Adrenal gland (tissue), 5 donors: Measurements from ENCODE around the gene TNS4.

Experiments
- POLR2A ChIP-seq, 2 donors: fragments of 450-650 bp; IDR thresholded peaks; one replicate each; pipeline ENCODE4 v1.6.1; 2017; ENCODE audit warnings: antibody characterized with exemption in 2 of 2, mild to moderate bottlenecking in 2 of 2, moderate library complexity in 1 of 2
- TF ChIP-seq, protein P1 (sequence below), 6 experiments: fragments of 450-650 bp in 4 of 6; fragments of 200-600 bp in 2 of 6; sonication (generic) in 1 of 6; IDR thresholded peaks; 1 replicate in 5 of 6; 2 replicates in 1 of 6; pipeline versions ENCODE4 v1.5.1 to v1.8.0; 2016 to 2021; ENCODE audit warnings: antibody characterized with exemption in 6 of 6, mild to moderate bottlenecking in 2 of 6, moderate library complexity in 1 of 6
- donor health status: DM: no; HTN: no; CAD: no.

DNA sequence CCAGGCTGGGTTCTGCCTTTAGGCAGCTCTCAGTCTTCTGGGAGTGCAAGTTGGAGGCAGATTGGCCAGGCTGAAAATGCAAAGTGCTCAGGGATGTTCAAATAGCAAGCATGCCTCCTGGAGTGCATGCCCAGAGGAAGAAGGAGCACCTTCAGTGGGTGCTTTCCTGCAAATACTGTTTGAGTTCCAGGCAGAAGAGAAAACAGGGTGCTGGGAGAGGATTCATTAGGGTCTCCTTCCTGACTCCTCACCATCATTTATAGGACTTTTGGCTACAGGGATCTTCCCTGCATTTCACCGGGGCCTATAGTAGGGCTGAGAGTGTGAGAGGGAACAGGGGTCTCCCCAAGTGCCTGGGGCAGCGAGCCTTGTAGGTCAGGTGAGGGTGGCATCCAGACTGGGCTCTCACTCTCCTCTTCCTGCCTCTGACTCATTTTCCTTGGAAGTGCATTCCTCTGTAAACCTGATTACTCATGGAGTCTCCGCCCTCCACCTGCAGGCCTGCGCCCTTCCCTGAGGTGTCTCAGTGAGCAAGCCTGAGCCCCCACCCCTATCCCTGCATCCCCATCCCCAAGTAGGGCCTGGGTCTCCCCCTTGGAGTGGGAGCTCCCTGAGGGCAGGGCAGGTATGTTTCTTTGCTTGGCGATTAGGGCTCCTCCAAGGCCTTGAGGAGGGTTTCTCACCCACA lies 17.1 kb upstream of the TNS4 start:
- TF ChIP-seq POLR2A (IDR thresholded peaks at IDR 0.05), result no peak
- TF ChIP-seq, protein P1, sequence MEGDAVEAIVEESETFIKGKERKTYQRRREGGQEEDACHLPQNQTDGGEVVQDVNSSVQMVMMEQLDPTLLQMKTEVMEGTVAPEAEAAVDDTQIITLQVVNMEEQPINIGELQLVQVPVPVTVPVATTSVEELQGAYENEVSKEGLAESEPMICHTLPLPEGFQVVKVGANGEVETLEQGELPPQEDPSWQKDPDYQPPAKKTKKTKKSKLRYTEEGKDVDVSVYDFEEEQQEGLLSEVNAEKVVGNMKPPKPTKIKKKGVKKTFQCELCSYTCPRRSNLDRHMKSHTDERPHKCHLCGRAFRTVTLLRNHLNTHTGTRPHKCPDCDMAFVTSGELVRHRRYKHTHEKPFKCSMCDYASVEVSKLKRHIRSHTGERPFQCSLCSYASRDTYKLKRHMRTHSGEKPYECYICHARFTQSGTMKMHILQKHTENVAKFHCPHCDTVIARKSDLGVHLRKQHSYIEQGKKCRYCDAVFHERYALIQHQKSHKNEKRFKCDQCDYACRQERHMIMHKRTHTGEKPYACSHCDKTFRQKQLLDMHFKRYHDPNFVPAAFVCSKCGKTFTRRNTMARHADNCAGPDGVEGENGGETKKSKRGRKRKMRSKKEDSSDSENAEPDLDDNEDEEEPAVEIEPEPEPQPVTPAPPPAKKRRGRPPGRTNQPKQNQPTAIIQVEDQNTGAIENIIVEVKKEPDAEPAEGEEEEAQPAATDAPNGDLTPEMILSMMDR (IDR thresholded peaks at IDR 0.05), result no peak
